NCI-H774 (cell line): ENCODE data around the gene HES1.
"Not testable (repeated sequence)": the region's sequence is repeated elsewhere in the genome, so short reads cannot be mapped to it uniquely, and the experiment has no call there.

Experiments
- DNase-seq: peaks from one replicate; lab custom pipeline; 2025; lab: John Stamatoyannopoulos, UW

HES1 gene

DNA sequence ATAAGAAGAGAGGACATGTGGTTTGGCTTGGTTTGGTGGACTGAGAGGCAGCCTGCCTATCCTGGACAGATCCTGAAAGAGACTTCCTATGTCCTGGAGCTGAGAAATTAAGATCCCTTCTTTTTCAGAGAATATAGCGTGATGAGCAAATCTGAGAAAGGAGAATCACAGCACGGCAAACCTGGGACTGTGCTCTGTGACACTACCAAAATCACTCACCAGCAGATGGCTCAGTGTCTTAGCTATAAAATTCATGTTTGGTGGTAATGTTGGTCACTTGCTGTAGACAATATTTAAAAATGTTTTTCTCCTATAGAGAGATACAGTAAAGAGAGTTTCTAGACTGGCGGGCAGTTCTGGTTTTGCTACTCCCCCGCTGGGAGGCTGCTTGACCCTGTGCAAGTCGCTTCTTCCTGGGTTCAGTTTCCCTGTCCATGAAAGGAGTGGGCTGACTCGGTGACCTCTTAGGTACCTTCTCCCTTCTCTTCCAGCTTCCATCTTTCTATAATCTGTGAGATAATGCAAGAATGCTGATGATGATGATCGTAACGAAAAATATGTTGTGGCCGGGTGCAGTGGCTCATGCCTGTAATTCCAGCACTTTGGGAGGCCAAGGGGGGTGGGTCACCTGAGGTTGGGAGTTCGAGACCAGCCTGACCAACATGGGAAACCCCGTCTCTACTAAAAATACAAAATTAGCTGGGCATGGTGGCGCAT lies 7.6 kb upstream of the HES1 start:
- DNase-seq: no peak

DNA sequence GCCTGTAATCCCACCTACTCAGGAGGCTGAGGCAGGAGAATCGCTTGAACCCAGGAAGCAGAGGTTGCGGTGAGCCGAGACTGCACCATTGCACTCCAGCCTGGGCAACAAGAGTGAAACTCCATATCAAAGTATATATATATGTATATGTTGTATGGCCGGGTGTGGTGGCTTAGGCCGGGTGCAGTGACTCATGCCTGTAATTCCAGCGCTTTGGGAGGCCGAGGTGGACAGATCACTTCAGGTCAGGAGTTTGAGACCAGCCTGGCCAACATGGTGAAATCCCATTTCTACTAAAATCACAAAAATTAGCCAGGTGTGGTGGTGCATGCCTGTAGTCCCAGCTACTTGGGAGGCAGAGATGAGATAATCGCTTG lies 7.0 kb upstream of the HES1 start:
- not testable (repeated sequence) for DNase-seq

DNA sequence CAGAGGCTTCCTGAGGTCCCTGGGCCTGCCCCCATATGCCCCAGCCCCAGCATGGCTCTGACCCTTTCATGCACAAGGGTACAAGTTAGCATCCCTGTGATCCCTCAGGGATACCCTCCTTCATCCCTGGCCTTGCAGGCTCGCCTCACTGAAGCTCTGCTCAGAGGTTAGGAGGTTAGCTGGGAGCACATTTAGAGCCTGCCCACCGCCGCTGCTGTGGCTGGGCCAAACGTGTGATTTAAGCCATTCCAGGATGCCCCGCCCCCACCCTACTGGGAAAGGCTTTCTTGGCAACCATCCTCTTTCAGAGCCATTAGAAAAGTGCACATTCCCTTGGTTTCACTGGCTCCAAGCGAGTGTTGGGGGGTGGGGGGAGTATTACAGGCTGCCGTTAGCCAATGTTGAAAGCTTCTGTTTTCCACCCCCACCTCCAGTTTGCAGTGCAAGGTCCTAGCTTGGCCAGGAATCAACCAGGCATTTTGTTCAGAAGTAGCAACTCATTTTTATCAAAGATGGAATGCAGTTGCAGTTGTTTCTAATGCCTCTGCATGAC lies 6.3 kb upstream of the HES1 start:
- no peak for DNase-seq

DNA sequence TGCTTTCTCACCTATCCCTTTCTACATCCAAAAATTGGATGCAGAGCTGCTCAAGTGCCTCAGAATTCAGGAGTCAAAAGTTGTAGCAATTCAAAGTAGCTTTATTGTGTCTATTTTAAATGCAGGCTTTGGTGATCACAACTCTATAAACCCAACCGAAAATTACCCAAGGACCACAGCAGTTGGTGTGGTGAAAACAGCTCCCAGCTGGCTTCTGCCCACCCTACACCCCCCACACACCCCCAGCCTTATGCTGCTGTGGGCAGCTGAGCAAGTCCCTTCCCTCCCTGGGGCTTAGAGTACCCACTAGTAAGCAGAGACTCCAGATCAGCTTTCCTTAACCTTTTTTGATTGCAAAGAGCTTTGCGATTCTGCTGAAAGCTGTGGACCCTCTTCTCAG lies 5.8 kb upstream of the HES1 start:
- no peak for DNase-seq

DNA sequence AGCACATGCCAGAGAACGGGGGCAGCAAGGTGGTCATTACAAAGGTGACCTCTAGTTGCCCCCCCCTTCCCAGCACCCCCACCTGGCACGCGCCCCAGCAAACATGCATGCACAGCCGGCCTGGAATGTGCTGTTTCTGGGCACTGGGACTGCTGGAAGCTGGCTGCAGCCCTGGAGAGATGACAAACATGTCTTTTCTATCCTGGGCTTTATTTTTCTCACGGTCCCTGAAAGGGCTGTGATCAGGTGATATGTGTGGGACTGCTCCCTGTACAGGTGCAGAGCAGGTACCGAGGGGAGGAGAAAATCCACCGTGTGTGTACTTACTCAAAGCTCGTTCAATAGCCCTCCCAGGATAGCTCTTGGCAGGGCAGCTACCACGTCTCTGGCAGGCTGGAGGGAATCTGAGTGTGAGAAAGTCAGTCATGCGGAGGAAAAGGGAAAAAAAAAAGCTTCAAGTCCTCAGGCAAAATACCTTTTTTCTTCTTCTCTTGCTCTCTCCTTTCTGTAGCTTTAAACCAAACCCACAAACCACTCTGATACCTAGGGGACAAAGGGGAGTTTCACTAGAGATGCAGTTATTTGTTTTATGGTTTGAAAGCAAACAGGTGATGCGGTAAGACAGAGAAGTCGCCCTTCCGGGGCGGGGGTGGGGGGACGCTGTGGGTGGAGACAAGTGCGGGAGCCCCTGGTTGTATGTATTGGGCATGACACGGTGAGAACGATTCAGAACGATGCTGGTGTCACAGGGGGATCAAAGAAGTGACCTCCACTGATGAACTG lies 5.0 kb upstream of the HES1 start:
- DNase-seq: peak; percentile 94

DNA sequence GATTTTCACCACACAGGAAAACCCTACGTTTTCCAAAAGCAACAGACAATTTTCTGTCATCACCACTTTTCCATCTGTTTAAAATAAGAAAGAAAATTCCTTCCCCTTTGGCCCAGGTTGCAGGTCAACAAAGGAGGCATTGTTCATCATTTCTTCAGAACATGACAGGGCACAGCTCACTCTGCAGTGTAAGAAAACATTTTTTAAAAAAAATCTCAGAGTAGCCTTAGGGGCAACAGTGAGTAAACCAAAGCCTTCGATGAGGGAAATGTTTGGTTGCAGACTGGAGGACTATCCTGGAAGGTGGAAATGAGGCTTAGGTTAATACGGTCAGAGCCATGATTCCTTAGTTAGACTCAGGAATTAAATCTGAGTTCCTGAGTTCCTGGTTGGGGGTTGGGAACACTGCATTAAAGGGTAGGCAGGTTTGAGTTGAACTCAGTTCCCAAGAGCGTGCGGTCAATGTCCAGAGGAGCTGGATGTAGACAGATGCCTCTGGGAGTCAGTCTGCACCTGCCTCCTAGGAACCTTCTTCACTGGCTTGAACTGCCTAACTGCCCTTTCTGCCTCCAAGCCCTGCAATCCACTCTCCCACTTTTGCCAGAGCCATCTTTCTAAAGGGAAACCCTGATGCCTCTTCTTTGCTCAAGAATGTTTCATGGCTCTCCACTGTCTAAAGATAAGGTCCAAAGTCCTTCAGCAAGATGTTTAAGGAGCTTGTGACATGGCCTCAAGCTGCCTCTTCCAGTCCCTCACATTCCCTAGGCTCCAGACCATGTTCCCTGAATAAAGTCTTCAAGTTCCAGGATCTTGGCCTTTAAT lies 3.3 kb upstream of the HES1 start:
- no peak for DNase-seq

DNA sequence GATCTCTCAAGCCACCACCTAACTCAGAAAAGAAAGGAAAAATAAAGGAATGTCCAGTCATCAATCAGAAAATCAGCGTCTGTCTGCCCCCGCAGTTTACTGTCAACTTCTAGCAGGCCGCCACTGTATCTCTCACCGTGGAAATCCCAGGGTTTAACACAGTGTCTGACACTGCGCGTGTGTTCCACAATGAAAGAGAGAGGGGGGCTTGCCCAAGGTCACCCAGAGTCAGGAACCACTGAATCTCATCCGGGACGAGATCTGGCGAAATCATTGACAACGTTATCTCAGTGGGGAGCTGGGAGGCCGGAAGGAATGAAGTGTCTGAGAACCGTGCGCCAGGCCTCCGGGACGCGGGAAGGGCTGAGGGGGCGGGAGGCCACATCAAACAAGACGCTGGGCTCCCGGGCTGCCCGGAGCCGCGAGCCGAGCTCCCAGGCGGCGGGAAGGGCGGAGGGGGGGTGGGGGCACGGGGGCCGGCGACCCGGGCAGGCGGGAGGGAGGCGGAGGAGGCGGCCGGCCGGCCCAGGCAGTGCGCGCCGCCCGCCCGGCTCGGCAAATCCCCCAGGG lies 2.2 kb upstream of the HES1 start:
- DNase-seq: peak; percentile 66

DNA sequence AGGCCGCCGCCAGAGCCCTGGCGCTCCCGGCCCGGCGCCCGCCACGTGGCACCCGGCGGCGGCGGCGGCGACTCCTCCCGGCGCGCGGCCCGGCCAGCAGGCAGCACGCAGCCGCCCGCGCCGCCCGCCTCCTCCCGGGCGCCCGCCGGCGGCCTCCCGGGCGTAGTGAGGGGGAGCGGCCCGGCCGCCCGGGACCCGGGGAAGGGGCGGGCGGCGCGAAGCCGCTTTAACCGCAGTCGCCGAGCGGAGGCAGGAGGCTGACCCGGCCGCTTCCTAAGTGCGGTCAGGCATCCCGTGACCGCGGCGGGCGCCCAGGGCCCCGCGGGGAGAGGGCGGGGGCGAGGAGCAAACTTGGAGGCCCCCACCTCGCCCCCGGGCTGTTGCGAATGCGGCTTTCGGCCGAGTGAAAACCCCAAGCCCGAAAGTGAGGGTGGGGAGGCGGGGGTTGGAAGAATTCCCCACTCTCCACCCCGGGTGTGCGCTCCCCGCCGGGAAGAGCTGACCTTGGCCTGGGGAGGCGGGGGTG lies 1.7 kb upstream of the HES1 start:
- no peak for DNase-seq

DNA sequence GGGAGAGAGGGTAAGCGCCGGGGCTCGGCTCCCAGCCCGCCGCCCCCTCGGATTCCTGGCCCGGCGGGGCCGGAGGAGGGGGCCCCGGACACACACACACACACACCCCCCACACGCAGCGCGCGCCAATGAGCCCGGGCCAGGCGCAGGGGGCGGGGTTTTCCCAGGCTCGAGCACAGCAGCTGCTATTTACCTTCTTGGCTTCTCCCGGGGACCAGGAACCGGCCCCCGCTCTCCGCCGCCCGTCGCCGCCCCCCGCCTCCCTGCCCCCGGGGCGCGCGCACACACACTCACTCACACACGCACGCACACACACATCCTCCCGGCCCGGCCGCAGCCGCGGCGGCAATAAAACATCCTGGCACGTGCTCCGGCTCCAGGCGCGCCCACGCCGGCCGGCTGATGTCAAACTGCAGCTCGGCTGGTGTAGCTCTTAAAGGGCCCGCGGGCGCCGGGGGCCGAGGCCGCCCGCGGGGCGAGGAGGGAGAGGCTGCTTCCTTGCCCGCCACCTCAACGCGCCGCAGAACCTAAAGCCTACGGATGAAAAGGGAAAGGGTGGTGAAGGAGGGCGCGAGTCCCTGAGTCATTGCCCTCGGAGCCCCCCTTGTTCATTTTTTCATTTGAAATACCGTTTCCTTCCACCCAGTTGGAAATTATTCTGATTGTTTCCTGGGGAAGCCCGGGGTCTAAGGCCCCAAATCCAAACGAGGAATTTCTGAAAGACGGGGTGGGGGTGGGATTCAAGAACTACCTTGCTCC lies 1.0 kb upstream of the HES1 start:
- DNase-seq: peak; percentile 100

DNA sequence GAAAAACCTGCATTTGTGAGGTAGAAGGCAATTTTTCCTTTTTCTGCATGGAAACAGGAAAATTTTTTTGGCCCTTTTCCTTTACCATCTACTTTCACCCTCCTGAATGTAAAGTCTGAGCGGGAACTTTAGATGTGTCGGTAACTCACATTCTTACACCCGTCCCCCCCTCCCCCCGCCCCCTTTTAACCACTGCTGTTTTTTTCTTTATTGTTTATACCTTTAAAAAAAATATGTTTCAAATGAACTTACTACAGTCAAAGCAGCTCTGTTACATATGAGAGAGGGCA lies 487 bp upstream of the HES1 start:
- DNase-seq: no peak

DNA sequence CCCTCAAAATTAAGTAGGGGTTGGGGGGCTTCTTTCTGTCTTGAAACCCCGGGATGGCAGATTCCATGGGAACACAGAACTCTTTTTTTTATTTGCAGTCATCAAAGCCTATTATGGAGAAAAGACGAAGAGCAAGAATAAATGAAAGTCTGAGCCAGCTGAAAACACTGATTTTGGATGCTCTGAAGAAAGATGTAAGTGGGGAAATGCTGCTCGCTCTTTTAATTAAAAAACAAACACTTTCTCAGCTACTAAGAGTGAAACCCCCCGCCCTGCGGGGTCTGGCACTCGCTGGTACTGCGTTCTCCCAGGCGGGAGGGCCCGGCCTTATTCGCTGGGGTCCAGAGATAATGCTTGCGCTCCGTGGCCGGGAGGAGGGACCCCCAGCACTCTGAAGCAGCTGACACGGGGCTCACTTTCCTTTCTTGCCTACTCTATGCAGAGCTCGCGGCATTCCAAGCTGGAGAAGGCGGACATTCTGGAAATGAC lies 615 bp downstream of the HES1 start:
- DNase-seq: no peak

DNA sequence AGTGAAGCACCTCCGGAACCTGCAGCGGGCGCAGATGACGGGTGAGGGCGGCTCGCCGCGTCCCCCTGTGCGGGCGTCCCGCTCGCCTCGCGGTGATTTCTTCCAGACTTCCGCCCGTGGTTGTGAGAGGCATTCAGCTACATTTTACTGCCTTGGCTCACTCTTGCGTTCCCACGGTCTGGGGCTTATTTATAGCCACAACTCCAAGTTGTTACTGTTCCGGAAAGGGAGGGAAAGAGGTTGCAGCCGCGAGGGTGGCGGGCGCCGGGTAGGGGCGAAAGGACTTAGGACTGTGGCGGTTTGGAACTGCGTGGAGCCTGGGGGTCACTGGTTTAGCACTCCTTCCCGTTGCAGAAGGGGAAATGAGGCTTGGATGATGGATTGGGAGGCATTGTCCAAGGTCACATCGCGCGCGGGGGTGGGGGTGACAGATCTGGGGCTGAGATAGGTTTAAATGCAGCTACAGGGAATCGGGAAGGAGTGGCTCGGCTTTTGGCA lies 1.1 kb downstream of the HES1 start:
- peak; percentile 62 for DNase-seq

DNA sequence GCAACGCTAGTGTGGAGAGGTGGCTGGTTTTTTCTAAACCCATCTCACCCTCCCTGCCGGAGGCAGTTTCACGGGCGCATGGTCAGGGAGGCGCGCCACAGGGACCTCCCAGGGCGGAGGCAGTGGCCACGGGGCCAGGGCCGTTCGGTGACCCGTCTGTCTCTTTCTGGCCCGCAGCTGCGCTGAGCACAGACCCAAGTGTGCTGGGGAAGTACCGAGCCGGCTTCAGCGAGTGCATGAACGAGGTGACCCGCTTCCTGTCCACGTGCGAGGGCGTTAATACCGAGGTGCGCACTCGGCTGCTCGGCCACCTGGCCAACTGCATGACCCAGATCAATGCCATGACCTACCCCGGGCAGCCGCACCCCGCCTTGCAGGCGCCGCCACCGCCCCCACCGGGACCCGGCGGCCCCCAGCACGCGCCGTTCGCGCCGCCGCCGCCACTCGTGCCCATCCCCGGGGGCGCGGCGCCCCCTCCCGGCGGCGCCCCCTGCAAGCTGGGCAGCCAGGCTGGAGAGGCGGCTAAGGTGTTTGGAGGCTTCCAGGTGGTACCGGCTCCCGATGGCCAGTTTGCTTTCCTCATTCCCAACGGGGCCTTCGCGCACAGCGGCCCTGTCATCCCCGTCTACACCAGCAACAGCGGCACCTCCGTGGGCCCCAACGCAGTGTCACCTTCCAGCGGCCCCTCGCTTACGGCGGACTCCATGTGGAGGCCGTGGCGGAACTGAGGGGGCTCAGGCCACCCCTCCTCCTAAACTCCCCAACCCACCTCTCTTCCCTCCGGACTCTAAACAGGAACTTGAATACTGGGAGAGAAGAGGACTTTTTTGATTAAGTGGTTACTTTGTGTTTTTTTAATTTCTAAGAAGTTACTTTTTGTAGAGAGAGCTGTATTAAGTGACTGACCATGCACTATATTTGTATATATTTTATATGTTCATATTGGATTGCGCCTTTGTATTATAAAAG lies 1.8 kb downstream of the HES1 start:
- DNase-seq: peak; percentile 83

DNA sequence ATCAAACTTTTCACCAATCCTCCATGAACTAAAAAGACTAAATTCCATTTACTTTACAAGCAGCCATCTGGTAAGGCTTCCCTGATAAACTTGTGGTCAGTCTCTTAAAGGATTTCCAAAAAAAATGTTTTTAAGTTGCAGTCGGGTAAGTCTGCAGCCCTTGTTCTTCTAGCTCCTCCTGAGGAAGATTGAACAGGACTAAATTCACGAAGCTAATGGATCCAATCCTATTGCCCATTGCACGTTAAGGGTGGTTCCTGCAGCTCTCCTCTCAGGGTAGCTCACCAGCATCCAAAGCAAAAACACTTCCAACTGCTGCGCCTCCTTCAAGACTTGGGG lies 2.8 kb downstream of the HES1 start:
- DNase-seq: no peak

DNA sequence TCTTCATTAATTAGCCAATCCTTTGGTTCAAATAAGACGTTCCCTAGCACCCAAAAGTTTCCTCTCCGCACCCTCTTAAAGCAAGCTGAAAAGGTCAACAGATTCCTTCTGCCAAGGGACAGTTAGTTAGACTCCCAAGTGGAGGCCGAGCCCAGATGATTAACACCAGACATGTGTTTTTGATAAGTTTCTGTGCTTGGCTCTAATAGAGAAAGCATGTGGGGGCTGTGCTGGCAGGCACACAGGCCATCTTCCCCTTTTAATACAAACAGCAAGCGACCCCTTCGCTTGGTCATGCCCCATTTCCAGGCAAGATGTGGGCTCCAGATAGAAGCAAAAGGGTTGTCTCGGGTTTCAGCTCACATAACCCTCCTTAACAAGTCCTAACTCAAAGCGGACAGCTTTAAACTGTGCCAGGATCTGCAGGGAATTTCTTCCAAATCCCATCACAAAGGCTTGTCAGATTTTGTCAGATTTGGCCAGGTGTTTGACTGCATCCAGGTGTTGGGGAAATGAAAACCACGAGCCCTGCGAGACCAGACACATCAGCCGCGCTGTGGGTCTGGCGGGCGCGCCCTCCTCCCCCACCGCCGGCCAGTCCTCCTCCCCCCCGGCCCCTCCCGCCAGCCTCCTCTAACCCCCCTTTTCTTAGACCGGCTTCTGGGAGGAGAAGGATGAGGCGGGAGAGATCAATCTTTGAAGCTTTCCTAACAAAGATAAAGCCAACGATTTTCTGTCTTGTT lies 3.3 kb downstream of the HES1 start:
- no peak for DNase-seq

DNA sequence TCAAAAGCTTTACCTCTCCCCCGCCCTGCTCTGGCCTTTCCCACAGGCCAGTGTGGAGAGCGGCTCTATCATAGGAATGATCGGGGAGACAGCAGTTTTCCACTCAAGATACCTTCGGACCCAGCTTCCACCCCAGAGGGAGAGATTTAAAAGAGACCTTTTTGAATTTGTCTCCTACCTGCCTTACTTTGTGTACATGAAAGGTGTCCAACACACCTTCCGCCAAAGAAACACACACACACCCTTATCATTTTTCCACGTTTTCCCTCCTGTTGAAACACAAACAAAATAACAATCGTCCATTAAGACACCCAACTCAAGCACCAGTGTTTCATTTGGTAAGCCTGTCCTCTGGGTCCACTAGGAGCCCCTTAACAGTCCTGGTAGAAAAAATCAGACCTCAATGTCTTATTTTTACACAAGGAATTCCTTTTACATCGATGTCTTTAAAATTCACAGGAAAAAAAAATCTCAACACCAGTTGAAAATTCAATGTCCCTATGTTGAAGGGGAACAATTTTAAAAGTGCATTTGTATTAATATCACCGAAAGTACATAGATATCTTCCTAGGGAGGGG lies 4.0 kb downstream of the HES1 start:
- no peak for DNase-seq

DNA sequence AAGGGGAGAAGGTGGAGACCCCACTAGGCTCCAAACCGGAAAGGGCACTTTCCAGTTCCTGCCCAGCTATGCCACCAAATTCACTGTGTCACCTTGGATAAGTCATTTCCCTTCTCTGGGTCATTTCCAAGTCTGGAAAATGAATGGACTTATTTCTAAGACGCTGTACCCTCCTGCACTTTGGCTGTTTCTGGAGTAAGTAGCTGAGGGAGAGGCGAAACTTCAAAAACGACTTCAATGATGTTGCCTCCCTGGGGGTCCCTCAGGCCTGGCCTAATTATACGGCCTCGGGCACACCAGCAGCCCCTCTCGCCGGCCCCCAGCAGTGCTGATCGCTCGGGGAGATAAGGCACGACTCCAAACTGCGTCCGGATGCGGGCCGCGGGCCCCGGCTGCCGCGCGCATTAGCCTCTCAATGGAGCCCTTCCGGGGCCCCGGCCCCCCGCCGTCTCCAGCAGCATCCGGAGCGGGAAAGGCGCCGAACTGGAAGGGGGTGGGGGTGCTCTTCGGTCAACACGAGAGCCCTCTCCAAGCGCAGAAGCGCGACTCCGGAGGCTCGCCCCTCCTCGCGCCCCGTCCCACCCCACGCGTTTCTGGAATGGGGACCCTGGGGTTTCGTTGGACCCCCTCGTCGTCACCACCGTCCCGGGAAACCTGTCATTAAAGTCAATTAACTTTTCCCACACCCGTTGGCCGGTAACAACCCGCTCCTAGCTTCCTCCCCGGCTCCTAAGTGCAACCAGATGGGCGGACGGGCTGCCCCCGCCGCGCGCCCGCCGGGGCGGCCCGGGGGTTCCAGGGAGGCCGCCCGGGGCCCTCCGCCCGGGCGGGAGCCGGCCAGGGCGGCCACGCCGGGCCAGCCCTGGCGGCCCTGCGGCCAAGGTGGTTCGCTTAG lies 4.8 kb downstream of the HES1 start:
- peak; percentile 84 for DNase-seq
